GM19468 (cell line): ENCODE data around the gene PSMB1.
A peak's percentile ranks its signal among the peaks of the same experiment; 100 is the strongest.

ENCODE experiments used
- ATAC-seq: cut with Tn5 transposase; IDR thresholded peaks from one replicate; pipeline ENCODE4 v1.9.1; 2021; ENCODE audit warnings: mild to moderate bottlenecking, moderate library complexity, moderate number of reproducible peaks; ENCODE audit not compliant: unreplicated experiment; ENCODE audit errors: extremely low read depth

Gene PSMB1

DNA sequence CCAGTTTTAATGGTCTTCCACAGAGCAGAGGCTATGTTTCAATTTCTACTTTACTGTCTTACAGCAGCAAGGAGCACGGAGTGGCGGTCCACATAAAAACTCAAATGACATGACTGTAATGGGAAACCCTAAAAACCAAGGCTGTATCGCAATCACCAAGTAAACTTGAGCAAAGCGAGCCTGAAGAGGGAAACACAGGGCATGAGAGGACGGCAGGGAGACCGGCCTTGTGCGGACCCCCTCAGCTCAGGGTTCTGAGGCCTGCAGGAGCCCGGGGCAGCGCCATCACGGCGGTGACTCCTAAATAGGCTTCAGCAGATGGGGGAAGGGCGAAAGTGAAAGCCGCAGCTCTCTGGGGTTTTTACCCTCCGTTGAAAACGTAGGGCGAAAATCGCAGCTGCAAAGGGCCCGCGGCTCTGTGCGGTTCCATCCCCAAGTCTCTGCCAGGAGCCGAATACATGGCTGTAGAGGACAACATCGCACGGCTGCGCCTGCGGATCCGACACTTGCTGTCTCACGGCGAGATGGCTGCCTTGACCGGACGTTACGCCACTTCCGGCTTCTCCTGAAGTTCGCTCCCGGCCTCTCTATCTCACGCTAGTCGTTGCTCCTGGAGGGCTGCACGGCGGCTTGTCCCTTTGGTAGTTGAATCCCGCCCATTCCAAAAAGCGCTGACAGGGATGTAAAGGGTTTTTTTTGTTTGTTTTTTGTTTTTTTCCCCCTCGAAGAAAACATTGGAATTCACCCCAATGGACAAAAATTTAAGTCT lies at the start of gene PSMB1:
Gene PSMB1, minus strand, starts transcription at position 543 of the 769 bp plus-strand sequence. Its CDS starts 65 bp downstream, at position 478.
- ATAC-seq, result peak; percentile 49

DNA sequence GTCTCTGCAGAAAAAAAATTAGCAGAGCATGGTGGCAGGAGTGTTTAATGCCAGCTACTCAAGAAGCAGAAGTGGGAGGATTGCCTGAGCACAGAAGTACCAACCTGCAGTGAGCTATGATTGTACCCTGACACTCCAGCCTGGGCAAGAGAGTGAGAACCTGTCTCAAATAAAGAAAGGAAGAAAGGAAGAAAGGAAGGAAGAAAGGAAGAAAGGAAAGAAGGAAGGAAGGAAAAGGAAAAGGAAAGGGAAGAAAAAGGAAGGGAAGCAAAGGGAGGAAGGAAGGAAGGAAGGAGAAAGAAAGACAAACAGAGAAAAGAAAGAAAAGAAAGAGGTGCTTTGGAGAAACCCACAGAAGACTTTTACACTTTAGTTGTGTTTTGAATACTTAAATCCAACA lies 44.2 kb upstream of the PSMB1 start:
- ATAC-seq, result no peak

DNA sequence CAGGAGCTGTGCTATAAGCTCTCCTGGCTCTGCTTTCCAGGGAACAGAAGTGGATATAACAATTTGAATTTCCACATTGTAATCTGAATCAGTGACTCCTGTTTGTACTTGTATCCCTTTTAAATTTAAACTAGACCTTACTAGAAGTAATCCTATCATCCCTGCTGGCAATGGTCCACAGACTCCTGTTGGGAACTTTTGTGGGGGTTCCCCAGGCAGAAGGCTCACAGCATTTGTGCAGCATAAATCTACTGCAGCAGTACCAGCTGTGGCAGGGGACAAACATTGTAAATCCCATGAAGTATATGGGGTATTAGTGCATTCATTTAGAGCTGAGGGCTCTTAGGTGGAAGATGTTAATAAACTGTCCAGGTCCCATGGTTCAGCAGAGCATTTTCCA lies 43.3 kb upstream of the PSMB1 start:
- no peak for ATAC-seq

DNA sequence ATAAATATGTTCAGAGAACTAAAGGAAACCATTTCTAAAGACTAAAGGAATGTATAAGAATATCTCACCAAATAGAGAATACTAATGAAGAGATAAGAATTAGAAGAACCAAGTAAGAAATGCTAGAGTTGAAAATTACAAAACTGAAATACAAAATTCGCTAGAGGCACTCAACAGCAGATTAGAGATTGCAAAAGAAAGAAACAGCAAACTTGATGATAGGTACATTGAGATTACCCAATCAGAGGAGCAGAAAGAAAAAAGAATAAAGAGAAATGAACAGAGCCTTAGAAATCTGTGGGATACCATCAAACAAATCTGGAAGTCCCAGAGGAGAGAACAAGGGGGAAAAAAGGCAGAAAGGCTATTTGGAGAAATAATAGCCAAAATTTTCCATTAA lies 37.6 kb upstream of the PSMB1 start:
- ATAC-seq, result no peak

DNA sequence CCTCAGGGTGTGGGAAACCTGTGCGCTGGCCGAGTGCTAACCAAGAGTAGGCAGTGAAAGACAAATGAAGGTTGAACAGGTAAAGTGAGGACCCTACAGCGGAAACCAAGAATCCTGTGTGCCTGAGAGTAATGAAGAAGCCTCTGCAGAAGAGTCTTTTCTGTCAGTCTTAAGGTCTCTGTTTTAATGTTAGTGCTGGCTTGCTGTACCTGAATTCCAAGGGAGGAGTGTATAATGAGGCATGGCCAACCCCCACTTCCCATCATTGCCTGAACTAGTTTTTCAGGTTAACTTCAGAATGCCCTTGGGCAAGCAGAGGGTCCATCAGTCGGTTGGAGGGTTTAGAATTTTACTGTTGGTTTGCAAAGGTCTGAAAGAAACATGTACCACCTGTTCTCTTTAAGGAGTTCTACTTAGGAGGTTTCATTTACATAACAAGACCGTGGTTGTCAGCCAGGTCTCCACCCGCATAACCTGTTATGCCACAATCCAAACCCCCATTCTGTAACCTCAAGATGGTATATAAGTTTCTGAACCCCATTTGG lies 31.9 kb upstream of the PSMB1 start:
- ATAC-seq, result peak; percentile 4

DNA sequence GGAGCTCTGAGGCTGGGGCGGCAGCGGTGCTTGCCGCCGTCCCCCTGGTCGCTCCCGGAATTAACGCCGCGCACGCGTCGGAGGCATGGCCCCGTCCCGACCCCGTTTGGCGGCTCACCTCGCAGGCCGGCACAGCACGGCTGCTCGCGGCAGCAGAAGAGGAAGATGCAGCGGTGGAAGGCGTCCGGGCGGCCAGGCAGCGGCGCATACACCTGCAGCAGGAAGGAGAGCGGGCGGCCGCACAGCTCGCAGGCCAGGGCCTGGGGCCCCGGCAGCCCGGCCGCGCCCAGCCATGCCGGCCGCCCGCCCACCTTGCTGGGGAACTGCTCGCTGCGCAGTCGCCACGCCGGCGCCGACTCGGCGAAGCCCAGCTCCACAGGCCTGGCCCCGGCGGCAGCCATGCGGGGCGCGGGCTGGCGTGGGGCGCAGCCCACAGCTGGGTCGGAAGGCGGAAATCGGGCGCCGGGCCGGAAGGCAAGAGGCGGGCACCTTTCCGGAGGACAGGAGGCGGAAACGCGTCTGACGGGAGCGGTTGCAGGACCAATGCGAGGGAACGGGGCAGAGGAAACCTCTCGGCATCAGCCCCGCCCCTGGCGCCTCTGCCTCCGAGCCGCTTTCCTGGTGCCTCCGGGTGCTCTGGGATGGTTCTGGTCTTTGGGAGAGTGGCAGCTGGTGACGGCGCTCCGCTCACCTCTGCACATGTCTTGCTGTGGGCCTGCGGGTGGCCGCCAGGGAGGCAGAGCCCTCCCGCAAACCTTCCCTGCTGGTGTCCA lies 31.3 kb upstream of the PSMB1 start, which contains the start of gene PDCD2:
Gene PDCD2, minus strand, starts transcription at position 457 of the 773 bp plus-strand sequence. Its CDS starts 56 bp downstream, at position 401.
- peak; percentile 97 for ATAC-seq

DNA sequence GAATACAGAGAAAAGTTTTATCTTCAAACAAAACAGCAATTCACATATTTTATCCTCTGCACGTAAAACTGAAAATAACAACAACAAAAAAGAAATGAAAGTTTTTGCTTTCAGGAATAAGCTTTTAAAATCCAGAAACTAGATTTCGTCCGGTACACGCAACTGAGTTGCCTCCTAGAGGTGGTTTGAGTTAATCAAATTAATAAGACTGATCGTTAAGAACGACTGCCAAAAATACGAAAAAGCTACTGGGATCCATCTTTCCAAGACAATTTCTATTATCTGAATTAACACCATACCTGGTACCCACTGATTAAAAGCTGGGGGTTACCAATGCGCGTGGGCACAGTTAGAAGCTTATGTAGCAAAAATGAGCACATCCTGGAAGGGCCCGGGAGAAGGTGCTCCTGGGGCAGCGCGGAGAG lies 30.7 kb upstream of the PSMB1 start:
- no peak for ATAC-seq

DNA sequence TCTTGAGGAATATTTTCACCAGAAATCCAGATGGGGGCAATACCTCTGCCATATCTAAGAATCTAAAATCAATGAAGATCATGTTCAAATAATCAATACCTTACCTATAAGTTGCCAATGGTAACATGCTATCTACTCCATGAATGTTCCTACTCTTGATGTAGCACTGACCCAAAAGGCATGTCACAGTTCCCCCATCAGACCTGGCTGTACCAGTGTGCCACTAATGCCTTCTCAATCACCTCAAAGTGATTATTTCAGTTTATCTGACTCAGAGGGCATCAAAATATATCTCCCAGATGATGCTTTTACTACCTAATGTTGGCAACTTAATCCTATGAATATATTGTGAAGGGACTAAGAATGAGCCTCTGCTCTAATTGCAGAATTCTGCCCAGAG lies 25.8 kb upstream of the PSMB1 start:
- ATAC-seq, result no peak

DNA sequence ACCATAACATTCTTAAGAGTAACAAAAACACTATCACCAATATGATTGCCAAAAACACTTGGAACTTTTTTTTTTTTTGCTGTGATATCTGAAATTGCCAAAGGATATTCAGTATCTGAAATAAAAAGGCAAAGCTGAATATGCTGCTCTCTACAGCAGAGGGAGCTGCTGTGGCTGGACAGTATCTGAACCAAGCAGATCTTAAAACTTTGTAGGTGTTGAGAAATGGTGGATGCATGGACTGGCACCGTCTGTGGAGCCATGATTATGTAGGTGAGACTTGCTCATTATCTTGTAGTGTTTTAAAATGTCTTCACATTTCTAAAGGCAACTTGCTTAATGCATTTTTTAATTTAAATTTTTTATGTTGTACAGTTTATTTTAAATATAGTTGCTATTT lies 22.1 kb upstream of the PSMB1 start:
- no peak for ATAC-seq

DNA sequence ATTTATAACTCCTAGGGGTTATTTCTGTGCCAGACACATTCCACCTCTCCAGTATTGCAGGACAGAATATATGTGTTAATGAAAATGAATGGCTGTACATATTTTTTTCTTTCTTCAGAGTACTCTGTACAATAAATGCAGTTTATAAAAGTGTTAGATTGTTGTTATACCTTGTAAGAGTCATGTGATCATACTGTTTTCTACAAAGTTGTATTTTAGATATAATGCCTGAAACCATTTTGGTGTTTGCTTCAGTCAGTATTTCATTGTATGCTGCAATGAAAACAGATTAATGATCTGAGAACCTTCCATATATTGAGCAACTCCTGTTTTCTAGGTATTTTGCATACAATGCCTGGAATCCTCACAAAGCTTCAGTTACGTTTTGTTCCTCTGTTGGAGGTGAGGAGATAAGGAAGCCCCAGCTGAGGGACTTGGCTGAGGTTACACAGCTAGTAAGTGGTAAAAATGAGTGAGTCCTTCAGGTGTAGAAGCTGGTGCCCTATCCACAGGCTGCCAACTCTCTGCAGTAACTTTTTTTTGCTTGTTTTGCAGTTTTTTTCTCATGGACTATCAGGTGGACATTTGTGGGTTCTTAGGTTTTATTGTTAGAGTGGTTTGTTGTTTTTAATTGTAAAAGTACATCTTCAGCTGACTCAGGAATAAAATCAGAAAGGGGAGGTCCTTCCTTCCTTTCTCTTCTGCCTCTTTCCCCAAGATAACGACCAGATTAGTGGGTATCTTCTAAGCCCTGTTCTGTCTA lies 19.8 kb upstream of the PSMB1 start:
- ATAC-seq, result no peak

DNA sequence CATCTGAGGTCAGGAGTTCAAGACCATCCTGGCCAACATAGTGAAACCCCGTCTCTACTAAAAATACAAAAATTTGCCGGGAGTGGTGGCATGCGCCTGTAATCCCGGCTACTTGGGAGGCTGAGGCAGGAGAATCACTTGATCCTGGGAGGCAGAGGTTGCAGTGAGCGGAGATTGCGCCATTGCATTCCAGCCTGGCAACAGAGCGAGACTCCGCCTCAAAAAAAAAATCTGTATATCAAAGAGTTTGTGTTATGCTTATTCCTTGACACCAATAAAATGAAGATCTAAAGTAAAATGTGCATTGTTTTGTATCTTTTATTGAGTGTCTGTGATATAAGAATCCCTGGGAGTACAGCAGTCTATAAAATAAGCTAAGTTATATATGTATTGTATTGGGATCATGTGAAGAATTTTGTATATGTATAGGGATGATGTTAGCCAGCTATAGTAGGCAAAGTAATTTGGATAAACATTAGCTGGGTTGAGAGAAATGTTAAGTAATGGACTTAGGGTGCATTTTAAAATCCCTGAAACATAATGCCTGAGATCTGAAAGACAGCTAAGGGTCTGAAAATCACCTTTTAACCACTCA lies 11.9 kb upstream of the PSMB1 start:
- ATAC-seq, result no peak

DNA sequence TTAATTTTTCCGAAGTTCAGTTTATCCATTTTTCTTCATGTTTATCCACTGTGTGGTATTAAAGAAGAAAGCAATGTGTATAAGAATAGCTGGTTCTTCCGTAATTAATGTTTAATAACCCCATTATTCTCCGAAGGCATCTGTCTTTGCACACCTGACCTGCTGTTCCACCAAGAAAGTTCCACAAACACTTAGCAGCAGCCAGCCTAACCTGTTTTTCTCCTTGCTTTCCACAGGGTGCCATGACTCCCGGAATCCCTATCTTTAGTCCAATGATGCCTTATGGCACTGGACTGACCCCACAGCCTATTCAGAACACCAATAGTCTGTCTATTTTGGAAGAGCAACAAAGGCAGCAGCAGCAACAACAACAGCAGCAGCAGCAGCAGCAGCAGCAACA lies 8.4 kb upstream of the PSMB1 start:
- ATAC-seq, result no peak

DNA sequence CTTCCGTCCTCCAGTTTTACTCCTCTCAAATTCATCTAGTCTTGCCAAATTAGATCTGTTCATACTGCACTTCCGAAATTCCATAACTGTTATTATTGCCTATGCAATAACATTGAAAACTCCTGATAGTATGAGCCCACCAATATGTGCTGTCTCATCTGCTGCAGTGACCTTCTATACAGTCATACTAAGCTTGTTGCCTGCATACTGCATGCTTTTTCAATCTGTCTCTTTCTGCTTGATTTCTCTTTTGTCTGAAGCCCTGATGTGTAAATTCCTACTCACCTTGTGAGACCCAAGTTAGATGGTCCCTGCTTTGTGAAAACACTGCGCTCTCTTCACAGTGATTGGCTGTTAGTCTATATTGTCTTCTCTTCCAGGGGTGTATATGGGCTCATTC lies 2.2 kb upstream of the PSMB1 start:
- ATAC-seq, result no peak

DNA sequence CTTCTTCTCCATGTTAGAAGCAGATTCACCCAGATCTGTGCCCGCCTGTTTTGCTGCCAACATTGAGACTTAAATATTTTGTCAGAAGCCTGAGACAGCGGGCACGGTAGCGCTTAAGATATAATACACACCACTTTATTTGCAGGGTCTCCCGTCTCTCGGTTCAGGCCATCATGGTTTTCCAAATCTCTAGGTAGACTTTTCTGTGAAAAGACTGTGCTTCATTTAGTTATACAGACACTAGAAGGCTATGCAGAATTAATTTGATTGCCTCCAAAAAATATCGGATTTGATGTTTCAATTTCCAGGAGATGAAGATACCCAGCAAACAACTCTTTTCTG lies 1.7 kb upstream of the PSMB1 start:
- ATAC-seq, result no peak

DNA sequence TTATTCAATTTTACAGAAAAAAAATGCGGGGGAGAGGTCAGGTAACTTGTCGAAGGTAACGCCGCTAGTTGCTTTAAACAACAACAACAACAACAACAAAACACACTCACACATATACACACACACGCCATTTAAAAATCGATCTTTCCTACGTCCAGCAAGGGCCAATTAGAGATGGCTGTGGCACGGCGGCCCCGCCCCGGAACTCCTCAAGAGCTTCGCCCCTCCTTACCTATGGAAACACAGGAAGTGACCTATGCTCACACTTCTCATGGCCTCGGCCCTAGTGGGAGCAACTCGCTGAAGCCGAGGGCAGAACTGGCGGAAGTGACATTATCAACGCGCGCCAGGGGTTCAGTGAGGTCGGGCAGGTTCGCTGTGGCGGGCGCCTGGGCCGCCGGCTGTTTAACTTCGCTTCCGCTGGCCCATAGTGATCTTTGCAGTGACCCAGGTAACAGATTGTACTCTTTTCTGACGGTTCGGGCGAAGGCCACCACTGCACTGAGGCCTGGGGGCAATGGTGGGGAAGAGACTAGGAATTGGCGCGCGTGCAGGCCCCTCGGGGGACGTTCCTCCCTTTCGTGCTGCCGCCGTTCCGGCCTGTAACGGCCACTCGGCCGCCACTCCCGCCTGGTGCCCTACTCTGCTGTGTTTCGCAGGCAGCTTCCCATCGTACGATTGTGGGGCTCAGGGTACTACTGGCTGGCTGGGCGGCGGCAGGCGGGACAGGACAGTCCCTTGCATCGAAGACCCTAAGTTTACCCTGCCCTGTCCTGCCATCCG lies 1.1 kb upstream of the PSMB1 start, which contains the start of gene TBP:
Gene TBP, plus strand, starts transcription at position 357 of the 783 bp plus-strand sequence. CDS start 2,661 bp downstream, outside the sequence.
- ATAC-seq, result peak; percentile 99

DNA sequence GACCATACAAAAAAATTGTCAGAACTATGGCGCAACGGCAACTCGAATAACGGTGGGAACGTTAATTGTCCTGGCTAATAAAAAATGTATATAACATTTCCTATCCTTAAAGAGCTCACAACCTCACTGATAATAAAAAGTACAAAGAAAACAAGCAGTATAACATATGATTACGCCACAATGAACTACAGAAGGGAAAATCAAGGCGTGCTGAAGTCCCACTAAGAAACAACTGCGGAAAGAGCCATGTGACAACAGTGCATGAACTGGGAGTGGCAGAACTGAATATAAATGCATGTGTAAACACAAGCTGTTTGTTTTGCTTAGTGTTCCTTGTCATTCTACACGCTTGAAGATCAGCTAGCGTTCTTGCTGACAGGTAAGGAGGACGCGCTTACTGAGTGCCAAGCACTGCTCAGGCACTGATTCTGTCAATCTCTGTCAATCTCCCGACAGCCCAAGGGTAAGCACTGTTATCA lies 466 bp upstream of the PSMB1 start:
- ATAC-seq, result peak; percentile 1

DNA sequence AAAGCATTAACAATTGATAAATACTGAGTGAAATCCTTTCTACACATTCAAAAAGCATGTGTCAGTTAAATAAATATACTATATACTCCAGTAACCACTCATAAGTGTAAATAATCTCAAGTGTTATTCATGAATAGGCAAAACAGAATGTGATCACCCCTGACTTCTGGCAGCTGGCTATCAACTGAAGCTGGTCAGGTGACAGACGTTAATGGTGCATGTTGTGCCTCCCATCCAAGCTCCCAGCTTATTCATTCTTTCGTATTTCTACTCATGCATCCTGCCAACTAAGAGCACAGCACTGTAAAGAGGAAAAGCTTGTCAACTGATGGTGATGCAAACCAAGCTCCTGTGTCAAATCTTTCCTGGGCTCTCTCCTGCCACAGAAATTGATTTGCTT lies 7.7 kb downstream of the PSMB1 start:
- no peak for ATAC-seq

DNA sequence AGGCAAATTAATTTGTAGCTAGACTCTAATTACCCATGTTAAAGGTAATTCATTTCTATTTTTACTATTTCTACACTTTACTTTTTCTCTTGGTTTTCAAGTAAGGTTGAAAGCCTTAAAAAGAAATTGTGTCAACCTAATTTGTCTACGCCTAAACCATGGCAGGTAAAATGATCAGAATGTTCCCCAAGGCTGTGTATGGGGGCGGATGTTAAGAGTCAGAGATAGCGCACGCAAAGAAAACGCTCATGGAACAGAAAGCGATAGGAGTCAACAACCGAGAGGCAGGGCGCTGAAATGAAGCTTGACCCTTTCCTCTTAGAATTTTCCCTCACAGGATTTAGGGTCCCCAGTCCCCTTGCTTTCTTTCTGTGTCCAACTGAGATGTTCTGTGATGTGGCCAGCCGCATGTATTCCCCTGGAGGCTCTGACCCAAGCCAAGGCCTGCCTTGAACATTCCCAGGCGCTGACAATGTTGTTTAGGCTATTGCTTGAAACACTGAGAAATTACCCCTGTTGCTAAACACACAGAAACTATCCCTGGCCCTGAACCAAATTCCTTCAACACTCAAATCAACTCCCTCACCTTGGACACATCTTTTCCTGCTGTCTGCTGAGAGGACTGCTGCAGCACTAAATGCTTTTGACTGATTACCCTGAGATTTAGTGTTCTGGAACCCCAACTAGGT lies 10.9 kb downstream of the PSMB1 start:
- ATAC-seq, result no peak

DNA sequence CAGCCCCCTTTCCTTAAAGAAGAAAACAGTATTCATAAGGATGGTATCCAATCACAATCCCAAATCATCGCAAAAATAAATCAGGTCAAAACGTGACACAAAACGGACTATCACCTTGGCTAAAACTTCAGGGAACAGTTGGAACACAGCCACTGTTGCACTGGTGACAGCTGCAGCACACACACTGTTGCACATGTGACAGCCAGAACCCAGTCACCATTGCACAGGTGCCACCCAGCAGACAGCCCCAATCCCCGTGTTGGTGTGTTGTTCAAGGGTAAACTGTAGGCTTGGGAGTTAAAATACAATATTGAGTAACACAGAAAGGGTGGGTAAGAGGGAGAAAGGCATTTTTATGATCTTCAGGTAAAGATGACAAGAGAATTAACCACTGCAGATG lies 15.8 kb downstream of the PSMB1 start:
- ATAC-seq, result no peak
